GM03348 (cell line): ENCODE data around the gene FRAS1.
A peak's percentile ranks its signal among the peaks of the same experiment; 100 is the strongest.
"Not testable (repeated sequence)": the region's sequence is repeated elsewhere in the genome, so short reads cannot be mapped to it uniquely, and the experiment has no call there.

Experiments
- DNase-seq: peaks from one replicate; pipeline ENCODE4 v3.0.0; 2012; ENCODE audit warnings: low spot score

Gene FRAS1

DNA sequence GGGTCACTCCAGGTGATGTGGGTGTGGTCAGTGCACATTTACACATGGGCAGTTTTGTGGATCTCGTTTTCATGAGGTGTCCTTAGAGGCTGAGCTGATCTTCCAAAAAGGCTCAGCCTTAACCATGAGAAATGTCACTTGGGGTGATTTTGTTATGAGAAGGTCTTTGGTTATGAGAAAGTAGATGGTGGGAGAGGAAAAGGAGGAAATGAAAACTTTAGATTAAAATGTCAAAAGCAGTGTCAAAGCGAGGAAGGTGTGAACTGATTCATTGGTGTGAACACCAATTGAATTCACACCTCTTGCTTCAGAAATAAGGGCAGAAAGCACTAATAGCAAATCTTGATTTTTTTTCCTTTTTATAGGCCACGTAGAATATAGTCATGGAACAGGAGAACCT, 394.3 kb downstream of the FRAS1 start:
- DNase-seq = no peak

DNA sequence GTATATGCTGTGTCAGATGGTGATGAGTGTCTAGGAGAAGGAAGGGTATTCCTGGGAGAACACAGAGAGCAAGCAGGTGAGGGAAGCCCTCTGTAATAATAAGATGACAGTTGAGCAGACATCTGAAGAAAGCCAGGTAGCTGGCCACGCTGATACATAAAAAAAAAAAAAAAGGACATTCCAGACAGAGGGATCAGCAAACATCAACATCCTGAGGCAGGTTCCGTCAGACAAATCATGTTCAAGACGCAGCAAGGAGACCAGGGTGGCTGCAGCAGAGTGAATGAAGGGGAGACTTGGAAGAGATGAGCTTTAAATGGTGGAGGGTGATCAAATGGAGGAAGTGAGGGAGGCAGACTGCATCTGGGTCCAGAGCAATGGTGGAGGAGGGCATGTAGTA, 396.9 kb downstream of the FRAS1 start:
- DNase-seq = no peak

DNA sequence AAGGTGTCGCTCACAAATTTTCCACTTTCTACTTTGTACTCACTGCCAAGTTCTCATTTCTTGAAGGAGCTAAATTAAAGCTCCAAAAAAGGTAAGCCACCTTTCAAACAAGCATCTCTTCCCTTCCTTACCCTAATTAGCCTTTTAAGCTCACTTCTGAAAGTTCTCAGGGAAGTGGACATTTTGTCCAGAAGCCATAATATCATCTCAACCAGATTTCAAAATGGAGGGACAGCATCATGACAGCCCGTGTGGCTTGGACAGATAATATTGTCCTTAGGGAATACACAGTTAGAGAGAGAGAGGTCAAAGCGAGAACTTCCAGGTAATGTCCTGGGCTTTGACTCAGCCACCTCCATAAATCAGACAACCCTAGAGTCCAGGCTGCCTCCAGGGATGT, 400.6 kb downstream of the FRAS1 start:
- DNase-seq = no peak

DNA sequence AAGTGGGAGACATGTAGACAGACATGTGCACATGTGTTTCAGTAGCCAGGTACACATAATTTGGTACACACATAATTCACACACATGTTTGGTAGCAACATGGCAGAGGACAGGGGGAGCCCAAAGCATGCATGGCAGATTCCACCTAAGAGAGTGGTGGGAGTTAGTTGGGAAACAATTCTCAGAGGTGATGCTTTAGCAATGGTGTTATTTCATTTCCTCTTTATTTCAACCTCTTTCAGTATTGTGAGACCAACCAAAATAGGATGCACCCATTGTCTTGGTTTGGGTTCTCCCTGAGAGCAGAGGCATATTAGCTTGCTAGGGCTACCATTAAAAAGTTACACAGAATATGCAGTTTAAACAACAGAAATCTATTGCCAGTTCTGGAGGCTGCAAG, 402.2 kb downstream of the FRAS1 start:
- no peak for DNase-seq

DNA sequence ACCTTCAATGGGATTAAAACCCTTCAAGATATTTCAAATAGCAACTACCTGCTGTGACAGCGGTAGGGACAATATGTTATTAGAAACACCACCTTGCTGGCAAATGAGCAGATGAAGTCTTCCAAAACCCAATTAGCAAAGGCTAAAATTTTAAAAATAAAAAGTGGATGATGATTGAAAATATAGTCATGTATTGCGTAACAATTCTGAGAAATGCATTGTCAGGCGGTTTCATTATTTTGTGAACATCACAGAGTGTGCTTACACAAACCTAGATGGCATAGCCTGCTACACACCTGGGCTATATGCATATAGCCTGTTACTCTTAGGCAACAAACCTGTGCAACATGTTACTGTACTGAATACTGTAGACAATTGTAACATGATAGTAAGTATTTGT, 403.2 kb downstream of the FRAS1 start:
- no peak for DNase-seq

DNA sequence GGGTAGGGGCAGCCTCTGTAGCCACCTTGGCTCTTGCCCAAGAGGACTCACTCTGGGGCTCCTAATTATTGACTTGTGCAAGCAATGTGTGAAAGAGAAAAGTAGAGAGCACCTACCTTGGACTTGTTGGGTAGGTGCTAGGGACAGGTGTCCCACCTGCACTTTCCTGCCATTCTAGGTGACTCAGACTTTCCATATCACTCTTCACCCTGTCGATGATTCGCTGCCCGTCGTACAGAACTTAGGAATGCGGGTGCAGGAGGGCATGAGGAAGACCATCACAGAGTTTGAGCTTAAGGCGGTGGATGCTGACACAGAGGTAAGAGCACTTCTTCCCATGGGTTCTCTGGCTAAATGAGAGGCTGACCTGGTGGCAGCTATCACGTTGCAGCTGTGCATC, 407.1 kb downstream of the FRAS1 start:
- DNase-seq = no peak

DNA sequence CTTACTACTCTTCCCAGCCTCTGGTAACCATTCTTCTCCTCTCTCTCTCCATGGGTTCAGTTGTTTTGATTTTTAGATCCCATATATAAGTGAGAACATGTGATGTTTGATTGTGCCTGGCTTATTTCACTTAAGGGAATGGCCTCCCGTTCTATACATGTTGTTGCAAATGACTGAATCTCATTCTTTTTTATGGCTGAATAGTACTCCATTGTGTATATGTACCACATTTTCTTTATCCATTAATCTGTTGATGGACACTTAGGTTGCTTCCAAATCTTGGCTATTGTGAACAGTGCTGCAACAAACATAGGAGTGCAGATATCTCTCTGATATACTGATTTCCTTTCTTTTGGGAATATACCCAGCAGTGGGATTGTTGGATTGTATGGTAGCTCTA, 410.1 kb downstream of the FRAS1 start:
- DNase-seq = not testable (repeated sequence)

DNA sequence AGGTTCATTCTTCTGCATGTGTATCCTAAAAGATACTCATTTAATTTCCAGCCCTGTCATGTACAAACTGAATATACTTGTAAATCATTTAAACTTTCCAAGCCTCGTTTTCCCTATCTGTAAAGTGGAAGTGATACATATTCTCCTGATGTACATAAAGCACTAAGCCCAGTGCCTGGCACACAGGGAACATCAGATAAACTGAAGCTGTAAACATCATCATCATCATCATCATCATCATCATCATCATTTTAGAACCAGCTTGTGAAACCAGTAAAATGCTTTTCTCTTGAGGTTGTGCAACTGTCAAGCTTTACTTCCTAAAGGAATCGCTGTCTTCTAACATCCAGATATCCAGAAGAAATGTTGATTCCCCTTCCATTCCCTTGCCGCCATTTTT, 411.1 kb downstream of the FRAS1 start:
- no peak for DNase-seq

DNA sequence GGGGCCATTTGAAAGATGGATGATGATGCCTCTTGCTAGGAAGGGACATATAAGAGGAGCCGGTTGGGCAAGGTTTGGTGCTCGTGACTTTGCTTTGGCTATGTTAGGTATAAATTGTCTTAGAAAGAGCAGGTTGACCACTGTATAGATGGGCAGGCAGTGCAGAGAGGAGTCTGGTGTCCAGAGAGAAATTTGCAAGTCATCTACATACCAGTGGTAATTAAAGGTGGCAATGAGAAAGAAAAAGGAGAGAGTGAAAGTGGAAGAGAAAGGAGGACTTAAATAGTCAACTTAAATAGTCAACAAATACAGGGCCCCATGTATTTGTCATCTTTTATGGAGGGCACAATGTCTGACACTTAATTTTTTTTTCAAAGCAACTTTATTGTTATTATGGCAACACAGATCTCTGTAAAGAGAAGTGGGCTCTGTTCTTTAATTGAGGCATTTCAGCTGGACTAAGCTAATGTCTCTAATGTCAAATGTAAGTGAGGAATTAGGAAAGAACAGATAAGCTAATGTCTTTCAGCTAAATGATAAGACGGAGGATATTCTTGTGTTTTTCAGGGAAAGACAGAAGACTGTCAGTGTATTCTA, 419.1 kb downstream of the FRAS1 start:
- no peak for DNase-seq

DNA sequence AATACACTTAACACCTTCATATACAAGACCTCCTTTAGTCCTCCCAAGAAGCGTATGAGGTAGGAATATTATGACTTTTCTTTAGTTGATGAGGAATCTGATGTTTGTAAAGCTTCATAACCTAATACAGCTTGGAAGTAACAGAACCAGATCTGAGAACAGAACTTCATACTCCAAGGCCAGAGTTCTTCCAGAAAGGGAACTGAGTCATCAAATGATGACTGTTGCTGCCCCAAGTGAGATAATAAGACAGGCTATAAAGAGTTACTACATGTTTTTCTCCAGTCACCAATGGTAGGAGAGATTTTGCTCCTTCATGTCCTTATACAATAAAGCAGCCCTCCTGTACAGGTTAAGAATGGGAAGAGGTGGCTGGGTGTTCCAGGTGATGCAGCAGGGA, 420.2 kb downstream of the FRAS1 start:
- peak; percentile 39 for DNase-seq

DNA sequence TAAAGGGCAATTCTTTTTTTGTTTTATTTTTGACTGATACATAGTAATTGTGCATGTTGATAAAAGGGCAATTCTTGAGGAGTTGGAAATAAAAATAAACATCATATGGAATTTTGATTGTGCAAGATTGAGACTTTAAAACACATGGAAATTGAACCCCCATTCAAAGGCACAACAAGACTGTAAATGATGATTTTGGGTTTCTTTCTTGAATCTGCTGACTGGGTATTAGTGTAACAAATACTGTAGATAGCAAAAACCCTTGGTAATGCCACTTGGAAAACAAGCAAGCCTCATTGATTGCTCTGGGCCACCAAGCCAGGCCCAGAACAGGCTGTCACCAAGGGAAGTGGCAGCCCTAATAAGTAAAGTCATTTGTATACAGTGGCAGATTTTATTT, 421.4 kb downstream of the FRAS1 start:
- no peak for DNase-seq

DNA sequence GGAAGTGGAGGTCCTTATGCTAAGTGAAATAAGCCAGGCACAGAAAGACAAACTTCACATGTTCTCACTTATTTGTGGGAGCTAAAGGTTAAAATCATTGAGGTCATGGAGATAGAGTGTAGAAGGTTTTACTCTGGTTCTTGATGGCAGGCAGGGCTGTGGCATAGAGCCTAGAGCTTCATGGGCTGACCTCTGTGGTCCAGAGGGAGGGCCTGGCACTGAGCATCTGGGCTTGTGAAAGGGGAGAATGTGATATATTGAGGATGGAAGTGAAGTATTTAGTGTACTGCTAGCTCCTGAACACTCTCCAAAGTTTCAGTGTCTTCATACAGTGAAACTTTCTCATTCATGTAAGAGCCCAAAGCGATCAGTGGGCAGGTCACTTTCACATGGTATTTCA, 423.2 kb downstream of the FRAS1 start:
- peak; percentile 35 for DNase-seq

DNA sequence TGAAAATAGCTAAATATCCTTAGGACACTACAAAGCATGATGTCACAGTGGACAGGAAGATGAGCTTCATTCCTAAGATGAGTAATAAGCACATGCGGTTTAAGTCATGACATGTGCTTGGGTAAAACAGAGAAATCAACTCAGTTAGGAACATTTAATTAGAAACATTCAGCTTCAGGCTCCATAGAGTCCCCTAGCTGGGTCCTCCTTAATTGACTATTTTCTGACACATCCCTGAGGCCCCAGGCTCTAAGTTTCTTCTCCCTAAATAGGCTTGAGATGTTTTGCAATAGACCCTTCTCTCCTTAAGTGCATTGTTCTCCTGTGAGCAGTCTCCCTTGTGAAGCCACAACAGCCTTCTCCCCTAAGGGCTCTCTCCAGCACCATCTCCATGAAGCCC, 424.1 kb downstream of the FRAS1 start:
- DNase-seq = peak; percentile 81

DNA sequence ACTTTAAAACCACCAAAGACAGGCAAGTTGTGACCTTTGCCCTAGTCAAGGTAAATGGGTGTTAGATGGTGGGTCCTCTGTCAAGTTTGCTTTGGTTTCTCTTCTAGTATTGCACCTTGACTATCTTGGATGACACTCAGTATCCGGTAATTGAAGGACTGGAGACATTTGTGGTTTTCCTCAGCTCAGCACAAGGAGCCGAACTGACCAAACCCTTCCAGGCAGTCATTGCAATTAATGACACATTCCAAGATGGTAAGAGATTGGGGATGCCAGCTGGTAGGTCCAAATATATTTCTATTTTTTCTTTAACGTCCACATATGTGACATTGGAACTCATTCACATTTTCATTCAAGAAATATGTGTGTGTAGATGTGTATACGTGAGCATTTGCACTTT, 425.2 kb downstream of the FRAS1 start:
- peak; percentile 12 for DNase-seq

DNA sequence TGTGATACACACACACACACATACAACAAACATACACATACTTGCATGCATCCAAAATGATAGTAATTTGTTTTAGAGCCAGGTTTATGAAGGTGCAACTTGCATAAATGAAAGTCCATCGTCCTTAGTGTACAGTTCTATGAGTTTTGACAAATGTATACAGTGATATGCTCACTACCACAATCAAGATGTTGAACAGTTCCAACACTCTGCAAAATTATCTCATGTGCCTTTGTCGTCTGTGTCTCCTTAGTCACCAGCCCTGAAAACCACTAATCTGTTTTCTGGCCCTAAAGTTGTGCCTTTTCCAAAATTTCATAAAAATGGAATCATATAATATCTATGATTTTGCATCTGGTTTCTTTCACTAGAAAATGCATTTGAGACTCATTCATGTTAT, 426.7 kb downstream of the FRAS1 start:
- no peak for DNase-seq

DNA sequence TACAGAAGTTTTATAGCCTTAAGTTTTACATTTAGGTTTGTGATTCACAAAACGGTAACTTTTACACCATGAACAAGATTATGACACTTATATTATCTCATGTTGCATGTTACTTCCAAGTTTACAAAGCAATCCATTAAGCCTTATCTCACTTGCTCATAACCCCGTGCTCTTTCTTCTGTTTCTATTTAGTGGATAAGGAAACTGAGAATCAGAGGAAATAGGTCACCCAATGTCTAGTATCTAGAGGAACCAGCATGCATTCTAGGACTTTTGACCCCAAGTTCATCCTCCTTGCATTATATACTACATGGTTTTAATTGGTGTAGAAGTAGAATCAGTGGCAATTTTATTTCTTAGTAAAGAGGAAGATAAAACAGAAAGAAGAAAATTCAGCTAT, 427.5 kb downstream of the FRAS1 start:
- no peak for DNase-seq

DNA sequence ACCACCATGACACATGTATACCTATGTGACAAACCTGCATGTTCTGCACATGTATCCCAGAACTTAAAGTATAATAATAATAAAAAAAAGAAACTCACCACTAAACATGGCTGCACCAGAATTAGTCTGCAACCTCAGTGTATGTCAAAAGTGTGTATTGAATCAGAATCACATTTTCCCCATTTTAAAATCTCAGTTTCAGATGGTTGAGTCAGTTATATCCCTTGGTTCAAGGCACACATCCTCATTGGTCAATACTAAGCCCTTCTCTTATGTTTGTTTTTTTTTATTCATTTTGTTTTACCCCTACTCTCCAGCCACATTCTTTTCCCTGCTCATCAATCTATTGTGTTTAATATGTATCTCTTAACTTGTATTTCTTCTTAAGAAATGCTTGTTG, 436.6 kb downstream of the FRAS1 start:
- no peak for DNase-seq

DNA sequence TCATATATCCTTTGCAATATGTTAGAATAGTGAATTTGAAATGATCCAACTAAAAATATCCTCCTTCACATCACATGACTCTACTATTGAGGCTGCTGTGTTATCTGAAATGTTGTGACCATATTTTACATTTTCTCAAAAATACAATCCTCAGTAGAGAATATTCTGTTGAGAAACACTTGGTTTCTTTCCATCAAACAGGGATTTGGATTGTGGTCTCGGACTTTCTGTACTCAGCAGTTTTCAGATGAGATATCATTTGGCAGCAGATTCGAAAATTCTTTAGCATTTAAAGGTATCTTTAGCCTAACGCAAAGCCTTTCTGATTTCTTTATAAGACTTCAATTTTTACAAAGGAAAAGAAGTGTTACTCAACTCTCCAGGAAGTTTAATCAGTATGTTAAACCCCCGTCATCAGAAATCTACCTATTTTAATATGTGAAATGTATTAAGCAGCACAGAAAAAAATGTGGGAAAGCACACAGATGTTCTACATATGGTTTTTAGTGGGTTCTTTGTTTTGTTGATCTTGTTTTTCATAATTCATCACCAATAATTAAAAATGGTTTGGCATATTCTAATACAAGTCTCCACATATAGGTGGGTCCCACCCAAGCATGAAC, 439.0 kb downstream of the FRAS1 start:
- DNase-seq = no peak

DNA sequence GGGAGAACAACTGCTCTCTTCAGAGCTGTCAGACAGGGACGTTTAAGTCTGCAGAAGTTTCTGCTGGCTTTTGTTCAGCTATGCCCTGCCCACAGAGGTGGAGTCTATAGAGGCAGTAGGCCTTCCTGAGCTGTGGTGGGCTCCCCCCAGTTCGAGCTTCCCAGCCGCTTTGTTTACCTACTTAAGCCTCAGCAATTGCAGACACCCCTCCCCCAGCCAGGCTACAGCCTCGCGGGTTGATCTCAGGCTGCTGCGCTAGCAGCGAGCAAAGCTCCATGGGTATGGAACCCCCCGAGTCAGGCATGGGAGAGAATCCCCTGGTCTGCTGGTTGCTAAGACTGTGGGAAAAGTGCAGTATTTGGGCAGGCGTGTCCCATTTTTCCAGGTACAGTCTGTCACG, 449.1 kb downstream of the FRAS1 start:
- not testable (repeated sequence) for DNase-seq

DNA sequence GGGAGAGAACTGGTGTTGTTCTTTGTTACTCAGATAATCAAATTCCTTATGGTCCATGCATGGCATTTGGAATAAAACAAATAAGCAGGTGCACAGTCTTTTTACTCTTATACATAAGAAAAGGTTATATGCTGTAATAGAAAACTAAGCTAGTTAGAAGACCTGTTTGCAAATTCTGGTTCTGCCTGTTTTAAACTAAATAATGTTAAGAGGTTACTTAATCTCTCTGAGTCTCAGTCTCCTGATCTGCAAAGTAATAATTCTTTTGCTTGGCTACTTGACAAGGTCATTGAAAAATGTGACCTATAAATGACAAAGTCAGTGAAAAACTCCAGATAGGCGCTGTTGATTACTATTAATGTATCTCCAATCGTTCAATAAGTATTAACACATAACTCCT, 451.9 kb downstream of the FRAS1 start:
- no peak for DNase-seq

DNA sequence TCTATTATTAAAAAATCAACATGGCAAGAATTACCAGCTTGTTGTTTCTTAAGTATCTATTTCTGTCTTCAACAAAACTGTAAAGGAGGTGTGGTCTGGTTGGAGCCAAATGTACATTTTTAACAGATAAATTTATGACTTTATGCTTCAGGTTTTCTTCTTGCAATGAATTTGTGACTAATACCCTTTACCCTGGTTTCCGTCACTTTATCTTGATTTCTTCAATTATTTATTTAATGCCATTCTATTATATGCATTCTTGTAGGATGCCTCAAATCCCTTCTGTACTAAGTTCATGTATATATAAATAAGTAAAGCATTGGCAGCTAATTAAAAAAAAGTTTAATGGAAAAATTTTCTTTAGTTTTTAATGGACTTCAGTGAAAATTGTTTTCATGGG, 453.0 kb downstream of the FRAS1 start:
- DNase-seq = no peak

DNA sequence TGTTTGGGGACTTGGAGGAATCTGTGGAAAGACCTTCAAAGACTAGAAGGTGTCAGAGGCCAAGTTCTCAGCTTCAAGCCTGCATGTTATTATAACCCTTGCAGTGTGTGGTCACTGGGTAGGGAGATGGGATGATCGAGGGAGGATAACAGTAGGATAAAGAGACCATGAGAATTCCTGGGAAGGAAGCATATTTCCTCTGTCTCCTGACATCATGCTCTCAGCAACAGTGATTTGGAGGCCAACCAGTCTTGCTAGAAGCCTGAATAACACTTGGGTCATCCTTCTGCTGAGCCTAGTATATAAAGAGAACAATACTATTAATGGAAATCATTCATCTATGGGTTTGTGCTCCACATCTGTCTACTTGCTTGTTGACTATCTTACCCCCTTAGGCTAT, 453.6 kb downstream of the FRAS1 start:
- DNase-seq = peak; percentile 11

DNA sequence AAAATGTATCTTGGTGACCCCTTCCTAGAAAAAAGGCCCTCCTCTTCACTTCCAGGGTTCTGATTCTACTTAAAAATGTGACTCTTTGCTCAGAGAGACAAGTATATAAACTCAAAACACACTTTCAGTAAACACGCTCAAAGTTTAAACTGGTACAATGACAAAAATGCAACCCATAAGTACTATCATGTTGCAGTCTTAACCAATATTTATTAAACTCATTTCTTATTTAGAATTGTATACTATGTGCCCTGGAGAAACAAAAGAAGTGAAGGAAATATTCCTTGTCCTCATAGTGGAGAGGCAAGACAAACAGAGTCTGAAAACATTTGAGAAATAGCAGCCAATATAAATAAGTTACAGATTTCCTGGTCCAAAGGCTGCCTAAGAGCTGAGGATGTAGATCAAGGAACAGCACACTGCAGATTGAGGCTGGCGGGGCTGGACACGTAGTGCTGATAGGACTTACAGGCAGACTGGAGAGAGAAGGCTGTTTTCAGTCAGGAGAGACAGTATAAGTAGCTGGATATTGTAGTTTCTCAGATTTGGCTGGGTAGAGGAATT, 455.3 kb downstream of the FRAS1 start:
- no peak for DNase-seq

DNA sequence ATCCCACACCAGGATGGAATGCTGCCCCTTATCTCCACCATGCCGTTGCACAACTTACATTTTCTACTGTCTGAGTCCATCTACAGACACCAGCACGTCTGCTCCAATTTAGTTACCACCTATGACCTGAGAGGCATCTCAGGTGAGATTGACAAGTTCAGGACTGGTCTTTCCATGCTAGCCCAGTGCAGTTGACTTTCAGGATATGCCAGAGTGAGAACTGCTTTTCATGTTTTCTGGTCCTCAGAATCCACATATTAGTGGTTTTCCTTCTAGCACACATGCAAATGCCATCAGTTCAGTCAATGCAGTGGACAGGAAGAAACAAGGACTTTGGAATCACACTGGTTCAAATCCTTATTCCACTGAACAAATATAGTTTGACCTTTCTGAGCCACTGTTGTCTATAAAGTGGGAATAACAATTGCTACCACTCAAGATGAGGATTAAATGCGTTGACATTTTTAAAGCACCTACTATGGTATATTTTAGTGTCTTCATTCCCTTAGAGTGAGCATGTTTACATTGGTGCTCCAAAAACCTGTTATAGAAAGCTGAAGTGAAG, 456.4 kb downstream of the FRAS1 start:
- no peak for DNase-seq
